Ecto neural progenitor cell (in vitro differentiated cells): ENCODE results near the gene REC114.

Experiments used
- DNase-seq: peaks from one replicate; pipeline ENCODE4 v3.0.0-alpha.2; 2018; ENCODE audit warnings: low spot score

REC114 gene

GRCh38 chr15:73605759-73606436 lies 162.9 kb downstream of the REC114 start:
- no peak for DNase-seq

GRCh38 chr15:73607405-73607804 lies 164.4 kb downstream of the REC114 start:
- DNase-seq, result no peak

- no peak for DNase-seq
These were observed 164.9 kb downstream of the REC114 start for GRCh38 chr15:73607843-73608242.

GRCh38 chr15:73608475-73608874 lies 165.5 kb downstream of the REC114 start:
- no peak for DNase-seq

GRCh38 chr15:73608941-73609340 lies 166.0 kb downstream of the REC114 start:
- no peak for DNase-seq
